IPS DF 6.9 (cell line): ENCODE results near the gene SATB1.

ENCODE experiments used
- DNase-seq: peaks from one replicate; pipeline ENCODE4 v3.0.0-alpha.2; 2013; ENCODE audit warnings: low read depth, low spot score
- H3K27ac ChIP-seq: one replicate; pipeline ENCODE4 v1.5.1; 2013; ENCODE audit warnings: low read length, control low read depth
- H3K27me3 ChIP-seq: 2 replicates; pipeline ENCODE4 v1.6.1; 2013; ENCODE audit warnings: mild to moderate bottlenecking, low read length; ENCODE audit not compliant: control insufficient read depth, insufficient read depth
- H3K36me3 ChIP-seq: 2 replicates; pipeline ENCODE4 v1.6.1; 2013; ENCODE audit warnings: low read length; ENCODE audit not compliant: control insufficient read depth, insufficient read depth
- H3K4me1 ChIP-seq: 2 replicates; pipeline ENCODE4 v1.6.1; 2013; ENCODE audit warnings: low read length; ENCODE audit not compliant: control insufficient read depth, insufficient read depth
- H3K4me3 ChIP-seq: 2 replicates; pipeline ENCODE4 v1.5.1; 2013; ENCODE audit warnings: mild to moderate bottlenecking, low read length
- H3K9me3 ChIP-seq: 2 replicates; pipeline ENCODE4 v1.6.1; 2013; ENCODE audit warnings: low read length, inconsistent platforms; ENCODE audit not compliant: control insufficient read depth, insufficient read depth
- WGBS: extraction: QIAGEN DNeasy Blood & Tissue Kit; methylation state at CpG from one replicate; pipeline ENCODE4 v1.1.7; 2013; ENCODE audit warnings: mixed read lengths, missing lambda C conversion rate; ENCODE audit not compliant: insufficient read length, insufficient coverage; 5-methylcytosine and 5-hydroxymethylcytosine counted together

Gene SATB1

GRCh38 chr3:18419232-18419631, 5.9 kb downstream of the SATB1 start:
- Histone ChIP-seq H3K4me1 (peaks cover 2% of the 10 kb centered on the region; the same call in 1 of the 2 replicates), H3K27ac (no peak overlapping the region), H3K27me3 (no peaks in the 10 kb centered on the region), H3K4me3 (no peak overlapping the region), H3K9me3 (no peaks in the 10 kb centered on the region), H3K36me3 (no peaks in the 10 kb centered on the region; the same call in 1 of the 2 replicates)
- DNase-seq: no peak
- WGBS: no CpG with 5 or more reads among the region's 4 CpGs

DNA sequence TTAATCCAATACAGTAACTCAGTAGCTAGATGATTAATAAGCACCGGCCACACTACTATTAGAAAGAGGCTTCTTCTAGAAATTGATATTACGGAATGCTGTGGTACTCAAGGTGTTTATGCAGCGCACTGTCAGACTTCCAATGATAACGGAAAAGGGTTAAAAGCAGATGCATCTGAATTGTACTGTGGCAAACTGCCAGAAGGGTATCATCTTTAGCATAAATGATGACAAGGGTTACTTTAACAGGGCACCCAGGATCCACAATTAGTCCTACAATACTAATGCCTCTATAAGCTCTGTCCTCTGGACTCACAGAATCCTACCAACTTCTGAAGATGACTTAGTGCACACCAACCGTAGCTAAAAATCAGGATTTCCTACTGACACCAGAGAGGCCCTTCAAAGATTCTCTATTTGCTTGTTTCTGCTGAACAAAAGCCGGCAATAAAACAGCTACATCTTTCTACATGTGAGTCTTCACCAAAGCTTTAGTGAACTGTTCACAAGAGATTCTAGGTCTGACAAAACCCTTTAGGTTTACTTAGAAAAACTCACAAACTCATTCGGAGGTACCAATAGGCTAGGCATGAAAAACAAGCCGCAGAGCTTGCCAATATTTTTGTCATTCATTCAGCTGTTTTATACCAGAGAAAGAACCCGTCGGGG, 7.1 kb downstream of the SATB1 start:
- no peak overlapping the region for H3K27ac ChIP-seq
- H3K9me3 ChIP-seq: no peaks in the 10 kb centered on the region
- peaks cover 2% of the 10 kb centered on the region; the same call in 1 of the 2 replicates for H3K4me1 ChIP-seq
- no peak for DNase-seq
- no peaks in the 10 kb centered on the region; the same call in 1 of the 2 replicates for H3K36me3 ChIP-seq
- no peak overlapping the region for H3K4me3 ChIP-seq
- no peaks in the 10 kb centered on the region for H3K27me3 ChIP-seq
- no CpG with 5 or more reads among the region's 10 CpGs for WGBS

DNA sequence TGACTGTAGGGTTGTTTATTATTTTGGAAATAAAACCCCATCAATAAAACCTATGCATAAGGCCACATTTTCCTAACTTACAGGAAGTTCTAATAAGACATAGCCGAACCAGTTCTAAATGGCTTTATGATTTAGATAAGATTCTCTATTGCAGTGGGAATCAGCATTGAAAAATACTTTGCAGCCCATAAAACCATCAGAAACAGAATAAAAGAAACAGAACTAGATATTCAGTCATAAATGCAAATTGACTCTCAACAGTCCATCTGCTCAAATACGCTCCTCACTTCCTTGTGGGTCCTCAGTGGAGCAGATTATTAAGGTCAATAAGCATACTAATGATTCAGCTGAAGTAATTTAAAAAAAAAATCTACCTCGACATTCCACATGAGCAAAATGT, 8.8 kb downstream of the SATB1 start:
- Histone ChIP-seq H3K4me3 (no peak overlapping the region), H3K27ac (no peak overlapping the region), H3K9me3 (no peaks in the 10 kb centered on the region), H3K27me3 (no peaks in the 10 kb centered on the region), H3K4me1 (no peaks in the 10 kb centered on the region), H3K36me3 (no peaks in the 10 kb centered on the region; the same call in 1 of the 2 replicates)
- no peak for DNase-seq
- no CpG with 5 or more reads among the region's 3 CpGs for WGBS

- H3K27ac ChIP-seq: no peak overlapping the region
- H3K4me3 ChIP-seq: no peak overlapping the region
- no peaks in the 10 kb centered on the region for H3K4me1 ChIP-seq
- no peak for DNase-seq
- H3K27me3 ChIP-seq: no peaks in the 10 kb centered on the region
- no peaks in the 10 kb centered on the region for H3K9me3 ChIP-seq
- WGBS: no CpG with 5 or more reads among the region's 3 CpGs
- H3K36me3 ChIP-seq: no peaks in the 10 kb centered on the region; the same call in 1 of the 2 replicates
These were observed 9.3 kb downstream of the SATB1 start for GRCh38 chr3:18415839-18416238.

DNA sequence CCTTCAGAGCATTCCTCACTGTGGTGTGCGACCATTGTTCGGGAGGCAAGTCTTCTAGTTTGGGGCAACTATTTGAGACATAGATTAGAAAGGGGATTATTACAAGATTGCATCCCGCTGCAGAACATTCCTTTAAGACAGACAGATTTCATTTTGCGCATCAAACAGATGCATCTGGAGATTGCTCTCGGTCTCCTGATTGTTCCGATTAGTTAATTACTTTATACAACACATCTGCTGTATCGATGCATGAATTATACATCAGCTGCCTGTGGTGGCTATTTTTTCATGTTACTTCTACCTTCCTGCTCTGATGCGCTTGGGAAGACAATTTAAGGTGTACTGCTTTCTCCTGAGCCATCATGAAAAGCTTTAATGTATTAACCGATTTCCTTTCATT, 10.0 kb downstream of the SATB1 start:
- H3K27ac ChIP-seq: no peak overlapping the region
- H3K36me3 ChIP-seq: no peaks in the 10 kb centered on the region; the same call in 1 of the 2 replicates
- no peaks in the 10 kb centered on the region for H3K27me3 ChIP-seq
- H3K4me1 ChIP-seq: no peaks in the 10 kb centered on the region
- no peak for DNase-seq
- no peaks in the 10 kb centered on the region for H3K9me3 ChIP-seq
- no peak overlapping the region for H3K4me3 ChIP-seq
- no CpG with 5 or more reads among the region's 9 CpGs for WGBS

DNA sequence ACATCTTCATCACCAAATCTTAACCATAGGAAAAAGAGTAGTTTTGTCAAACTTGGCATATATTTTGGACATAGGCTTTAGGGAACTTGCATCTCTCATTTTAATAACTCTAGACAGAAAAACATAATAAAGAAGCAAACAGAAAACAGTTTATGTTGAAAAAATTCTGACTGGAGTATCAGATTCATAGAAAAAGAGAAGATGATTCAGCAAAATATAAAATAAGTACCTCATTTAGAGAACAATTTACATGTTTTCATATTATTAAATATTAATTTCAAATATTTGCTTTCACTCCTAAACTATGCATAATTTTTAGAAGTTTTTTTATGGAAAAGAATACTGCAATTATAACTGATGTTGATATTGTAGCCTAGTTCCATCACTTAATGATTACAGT, 12.5 kb downstream of the SATB1 start:
- no peaks in the 10 kb centered on the region for H3K4me1 ChIP-seq
- no peak overlapping the region for H3K4me3 ChIP-seq
- DNase-seq: no peak
- H3K27me3 ChIP-seq: no peaks in the 10 kb centered on the region
- H3K27ac ChIP-seq: no peak overlapping the region
- no peaks in the 10 kb centered on the region; the same call in 1 of the 2 replicates for H3K36me3 ChIP-seq
- H3K9me3 ChIP-seq: no peaks in the 10 kb centered on the region

- 100% methylated on average over 1 of the region's 2 CpGs for WGBS
- no peak overlapping the region for H3K4me3 ChIP-seq
- H3K4me1 ChIP-seq: no peaks in the 10 kb centered on the region
- H3K27ac ChIP-seq: no peak overlapping the region
- no peak for DNase-seq
- no peaks in the 10 kb centered on the region for H3K9me3 ChIP-seq
- no peaks in the 10 kb centered on the region; the same call in 1 of the 2 replicates for H3K36me3 ChIP-seq
- H3K27me3 ChIP-seq: no peaks in the 10 kb centered on the region
These were observed 13.6 kb downstream of the SATB1 start for GRCh38 chr3:18411541-18411940.

- WGBS: no CpG with 5 or more reads among the region's 6 CpGs
- no peaks in the 10 kb centered on the region for H3K27me3 ChIP-seq
- no peaks in the 10 kb centered on the region for H3K9me3 ChIP-seq
These were observed 14.9 kb downstream of the SATB1 start for GRCh38 chr3:18410205-18410604.

DNA sequence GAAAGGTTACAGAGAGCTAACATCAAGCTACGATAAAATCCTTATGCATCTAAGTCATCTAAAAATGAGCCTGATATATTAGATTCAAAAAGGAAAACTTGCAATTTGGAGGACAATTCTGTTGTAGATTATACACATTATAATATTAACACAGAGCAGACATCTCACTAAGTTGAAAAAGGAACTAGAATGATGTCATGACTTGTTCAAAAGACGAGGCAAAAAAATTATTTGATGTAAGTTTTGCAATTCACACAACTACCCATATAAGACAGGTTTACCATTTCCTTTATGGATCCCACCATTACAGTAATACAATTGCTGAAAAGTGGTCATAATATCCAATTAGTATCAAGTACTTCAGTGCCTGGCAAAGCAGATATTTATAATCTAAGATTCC, 15.9 kb downstream of the SATB1 start:
- no peak for DNase-seq
- Histone ChIP-seq H3K4me3 (no peak overlapping the region), H3K4me1 (no peaks in the 10 kb centered on the region), H3K27me3 (no peaks in the 10 kb centered on the region), H3K27ac (no peak overlapping the region), H3K9me3 (no peaks in the 10 kb centered on the region), H3K36me3 (no peaks in the 10 kb centered on the region)
- WGBS: no CpG with 5 or more reads among the region's 2 CpGs

More at GRCh38 chr3:18410205-18410604, 14.9 kb downstream of the SATB1 start:
- H3K27ac ChIP-seq: no peak overlapping the region
- H3K36me3 ChIP-seq: no peaks in the 10 kb centered on the region; the same call in 1 of the 2 replicates
- no peak overlapping the region for H3K4me3 ChIP-seq
- DNase-seq: no peak
- no peaks in the 10 kb centered on the region for H3K4me1 ChIP-seq

- no peak overlapping the region for H3K27ac ChIP-seq
- H3K36me3 ChIP-seq: no peaks in the 10 kb centered on the region
- H3K4me1 ChIP-seq: no peaks in the 10 kb centered on the region
- no peak for DNase-seq
- WGBS: no CpG with 5 or more reads among the region's 3 CpGs
- no peak overlapping the region for H3K4me3 ChIP-seq
- no peaks in the 10 kb centered on the region for H3K27me3 ChIP-seq
- H3K9me3 ChIP-seq: no peaks in the 10 kb centered on the region
These were observed 20.0 kb downstream of the SATB1 start for GRCh38 chr3:18405141-18405540.

DNA sequence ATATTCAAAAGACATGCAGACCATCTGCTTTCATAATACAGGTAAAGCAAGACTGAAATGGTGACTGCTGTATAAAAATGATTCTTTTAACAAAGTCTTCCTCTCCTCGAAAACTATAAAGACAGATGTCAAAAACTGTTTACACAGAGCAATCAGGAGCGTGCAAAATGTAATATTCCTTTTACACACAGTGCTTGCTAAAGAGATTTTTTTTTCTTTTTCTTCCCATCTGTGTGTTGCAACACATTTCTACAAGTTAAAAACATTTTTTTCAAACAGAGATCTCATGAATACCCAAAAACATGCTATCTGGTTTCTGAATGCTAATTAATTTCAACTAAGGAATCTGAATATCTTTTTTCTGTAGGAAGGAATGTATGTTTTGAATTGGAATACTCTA, 22.1 kb downstream of the SATB1 start:
- no peaks in the 10 kb centered on the region for H3K9me3 ChIP-seq
- WGBS: no CpG with 5 or more reads among the region's 2 CpGs
- no peak for DNase-seq
- no peaks in the 10 kb centered on the region for H3K27me3 ChIP-seq
- H3K4me1 ChIP-seq: no peaks in the 10 kb centered on the region
- no peak overlapping the region for H3K4me3 ChIP-seq
- H3K27ac ChIP-seq: no peak overlapping the region
- no peaks in the 10 kb centered on the region for H3K36me3 ChIP-seq
